GM18870 (cell line): Measurements from ENCODE around the gene CACNA2D4.
"Not testable (repeated sequence)": the region's sequence is repeated elsewhere in the genome, so short reads cannot be mapped to it uniquely, and the experiment has no call there.

Source experiments
- ATAC-seq: cut with Tn5 transposase; IDR thresholded peaks from one replicate; pipeline ENCODE4 v1.9.1; 2021; ENCODE audit warnings: moderate library complexity; ENCODE audit not compliant: unreplicated experiment

The CACNA2D4 gene, protein sequence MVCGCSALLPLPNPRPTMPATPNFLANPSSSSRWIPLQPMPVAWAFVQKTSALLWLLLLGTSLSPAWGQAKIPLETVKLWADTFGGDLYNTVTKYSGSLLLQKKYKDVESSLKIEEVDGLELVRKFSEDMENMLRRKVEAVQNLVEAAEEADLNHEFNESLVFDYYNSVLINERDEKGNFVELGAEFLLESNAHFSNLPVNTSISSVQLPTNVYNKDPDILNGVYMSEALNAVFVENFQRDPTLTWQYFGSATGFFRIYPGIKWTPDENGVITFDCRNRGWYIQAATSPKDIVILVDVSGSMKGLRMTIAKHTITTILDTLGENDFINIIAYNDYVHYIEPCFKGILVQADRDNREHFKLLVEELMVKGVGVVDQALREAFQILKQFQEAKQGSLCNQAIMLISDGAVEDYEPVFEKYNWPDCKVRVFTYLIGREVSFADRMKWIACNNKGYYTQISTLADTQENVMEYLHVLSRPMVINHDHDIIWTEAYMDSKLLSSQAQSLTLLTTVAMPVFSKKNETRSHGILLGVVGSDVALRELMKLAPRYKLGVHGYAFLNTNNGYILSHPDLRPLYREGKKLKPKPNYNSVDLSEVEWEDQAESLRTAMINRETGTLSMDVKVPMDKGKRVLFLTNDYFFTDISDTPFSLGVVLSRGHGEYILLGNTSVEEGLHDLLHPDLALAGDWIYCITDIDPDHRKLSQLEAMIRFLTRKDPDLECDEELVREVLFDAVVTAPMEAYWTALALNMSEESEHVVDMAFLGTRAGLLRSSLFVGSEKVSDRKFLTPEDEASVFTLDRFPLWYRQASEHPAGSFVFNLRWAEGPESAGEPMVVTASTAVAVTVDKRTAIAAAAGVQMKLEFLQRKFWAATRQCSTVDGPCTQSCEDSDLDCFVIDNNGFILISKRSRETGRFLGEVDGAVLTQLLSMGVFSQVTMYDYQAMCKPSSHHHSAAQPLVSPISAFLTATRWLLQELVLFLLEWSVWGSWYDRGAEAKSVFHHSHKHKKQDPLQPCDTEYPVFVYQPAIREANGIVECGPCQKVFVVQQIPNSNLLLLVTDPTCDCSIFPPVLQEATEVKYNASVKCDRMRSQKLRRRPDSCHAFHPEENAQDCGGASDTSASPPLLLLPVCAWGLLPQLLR

DNA sequence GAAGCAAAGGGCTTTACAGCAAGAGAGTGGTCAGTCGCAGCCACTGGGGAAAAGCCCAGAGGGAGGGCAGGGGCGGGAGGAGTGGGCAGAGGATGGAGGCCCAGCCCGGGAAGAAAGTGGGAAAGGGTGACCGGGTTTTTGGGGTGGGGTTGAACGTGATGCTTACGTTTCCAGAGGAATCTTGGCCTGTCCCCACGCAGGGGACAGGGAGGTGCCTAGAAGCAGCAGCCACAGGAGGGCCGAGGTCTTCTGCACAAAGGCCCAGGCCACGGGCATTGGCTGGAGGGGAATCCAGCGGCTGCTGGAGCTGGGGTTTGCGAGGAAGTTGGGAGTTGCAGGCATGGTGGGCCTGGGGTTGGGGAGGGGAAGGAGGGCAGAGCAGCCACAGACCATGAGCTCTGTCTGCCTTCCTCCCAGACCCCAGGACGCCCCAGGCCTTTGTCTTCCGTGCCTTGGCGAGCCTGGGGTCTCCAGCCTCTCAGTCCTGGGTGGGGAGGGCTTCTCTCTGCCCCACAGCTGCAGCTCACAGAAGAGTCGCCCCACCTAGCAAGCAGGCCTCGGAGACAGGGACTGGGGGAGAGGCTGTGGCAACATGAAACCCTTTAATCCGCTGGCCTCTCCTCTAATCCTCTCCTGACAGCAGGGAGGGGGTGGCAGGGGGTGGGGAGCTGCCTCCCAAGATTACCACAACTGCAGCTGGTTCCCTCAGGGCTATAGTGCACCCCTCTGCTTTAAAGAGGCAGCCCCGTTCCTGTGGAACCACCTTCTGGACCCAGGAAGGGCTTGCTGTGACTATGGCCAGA is at the start of gene CACNA2D4:
CACNA2D4 (minus strand) TSS at position 572 of the 803 bp plus-strand sequence; CDS start at position 393, 179 bp downstream.
- ATAC-seq, result no peak

DNA sequence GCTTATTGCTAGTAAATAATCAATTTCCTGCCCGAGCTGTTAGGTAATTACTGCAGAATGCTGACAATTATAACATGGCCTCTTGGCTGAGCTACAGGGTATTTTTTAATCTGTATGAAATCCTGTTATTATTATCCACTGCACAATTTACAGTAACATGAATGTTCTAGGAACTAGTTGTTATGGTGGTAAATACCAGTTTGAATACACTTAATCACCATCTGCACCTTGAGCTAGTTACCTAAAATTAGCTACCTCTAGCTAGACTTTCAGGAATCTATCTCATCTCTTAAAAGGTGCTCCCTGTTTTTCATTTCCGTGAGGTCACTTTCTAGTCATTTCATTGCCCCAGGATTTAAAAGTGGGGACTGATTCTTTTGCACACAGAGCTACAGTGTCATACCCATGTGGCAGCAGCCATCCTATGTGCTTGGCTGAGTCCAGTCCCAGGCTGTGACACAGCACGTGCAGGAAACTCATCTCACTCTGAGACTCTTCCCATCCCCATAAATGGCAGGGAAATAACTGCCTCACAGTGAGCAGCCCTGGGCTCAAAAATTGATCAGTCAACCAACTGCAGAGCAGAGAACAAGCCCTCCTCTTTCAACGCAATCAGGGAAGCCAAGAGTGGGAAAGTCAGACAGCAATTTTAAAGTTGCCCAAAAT is 48.2 kb upstream of the CACNA2D4 start:
- no peak for ATAC-seq

DNA sequence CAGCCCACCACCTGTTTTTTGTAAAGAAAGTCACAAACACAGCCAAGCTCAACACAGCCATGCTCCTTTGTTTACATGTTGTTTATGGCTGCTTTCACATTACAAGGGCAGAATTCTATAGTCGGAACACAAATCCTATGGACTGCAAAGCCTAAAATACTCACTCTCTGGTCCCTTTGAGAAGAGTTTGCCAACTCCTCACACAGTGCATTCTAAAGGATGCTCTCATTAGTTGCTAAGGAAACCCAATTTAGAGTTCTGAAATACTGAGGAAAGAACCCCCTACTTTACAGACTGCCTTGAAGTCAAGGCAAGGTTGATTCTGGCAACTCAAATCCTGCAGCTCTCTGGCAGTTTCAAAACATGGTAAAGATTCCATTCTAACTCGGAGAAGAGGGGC is 47.5 kb upstream of the CACNA2D4 start:
- ATAC-seq, result no peak

DNA sequence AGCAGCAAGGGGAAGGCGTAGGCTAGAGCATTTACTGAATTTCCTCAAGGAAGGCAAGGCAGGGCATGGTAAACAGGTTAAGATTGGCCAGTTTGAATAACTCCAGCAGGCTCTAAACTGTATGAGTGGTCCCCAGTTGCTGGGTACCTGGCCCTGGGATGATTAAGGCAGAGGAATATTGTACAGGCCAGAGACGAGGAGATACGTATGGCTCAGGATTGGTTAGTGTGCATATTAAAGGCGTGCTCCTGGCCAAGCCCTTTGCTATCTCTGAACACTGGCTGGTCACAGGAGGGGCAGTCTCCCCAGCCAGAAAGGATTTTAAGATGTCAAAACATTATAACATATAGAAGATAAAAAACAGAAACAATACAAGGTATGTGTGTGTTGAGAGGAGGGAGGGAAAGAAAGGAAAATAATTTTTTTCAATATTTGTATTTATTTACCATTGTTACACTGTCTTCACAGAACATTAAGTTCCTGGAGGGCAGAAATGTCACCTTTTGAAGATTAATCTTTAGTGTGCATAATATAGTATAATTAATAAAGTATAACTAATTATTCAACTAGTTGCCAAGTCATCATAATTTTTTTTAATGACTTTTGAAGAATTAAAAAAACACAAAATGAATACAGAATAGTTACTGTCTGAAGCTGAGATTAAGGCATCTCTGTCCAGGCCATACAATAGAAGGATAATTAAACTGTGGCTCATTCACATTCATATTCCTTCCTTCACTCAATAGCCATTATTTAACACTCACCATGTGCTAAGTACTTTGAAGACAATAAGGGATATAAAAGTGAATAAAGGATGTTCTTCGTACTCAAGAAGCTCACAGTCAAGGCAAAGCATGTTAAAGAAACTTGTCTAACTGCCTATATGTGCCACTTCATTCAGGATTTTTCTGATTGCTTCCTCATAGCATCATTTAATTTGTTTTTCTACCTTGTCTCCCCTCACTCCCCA is 43.9 kb upstream of the CACNA2D4 start:
- ATAC-seq, result no peak

DNA sequence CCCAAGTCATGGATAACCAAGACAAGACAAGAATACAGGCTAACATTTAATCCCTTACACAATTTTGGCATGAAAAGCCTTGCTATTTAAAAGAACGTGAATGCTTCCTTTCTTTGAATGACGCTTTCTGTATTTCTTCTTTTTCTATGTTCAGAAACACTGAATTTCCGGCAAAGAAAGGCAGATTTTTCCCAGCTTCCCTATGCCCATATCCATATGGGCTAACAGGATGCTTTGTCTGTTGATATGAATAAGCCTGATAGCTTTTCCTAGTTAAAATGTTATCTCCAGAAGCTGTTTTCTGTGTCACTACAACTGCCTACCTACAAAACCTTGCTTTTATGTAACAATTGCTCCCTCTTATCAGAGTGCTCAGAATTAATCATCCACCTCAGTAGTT is 38.3 kb upstream of the CACNA2D4 start:
- no peak for ATAC-seq

DNA sequence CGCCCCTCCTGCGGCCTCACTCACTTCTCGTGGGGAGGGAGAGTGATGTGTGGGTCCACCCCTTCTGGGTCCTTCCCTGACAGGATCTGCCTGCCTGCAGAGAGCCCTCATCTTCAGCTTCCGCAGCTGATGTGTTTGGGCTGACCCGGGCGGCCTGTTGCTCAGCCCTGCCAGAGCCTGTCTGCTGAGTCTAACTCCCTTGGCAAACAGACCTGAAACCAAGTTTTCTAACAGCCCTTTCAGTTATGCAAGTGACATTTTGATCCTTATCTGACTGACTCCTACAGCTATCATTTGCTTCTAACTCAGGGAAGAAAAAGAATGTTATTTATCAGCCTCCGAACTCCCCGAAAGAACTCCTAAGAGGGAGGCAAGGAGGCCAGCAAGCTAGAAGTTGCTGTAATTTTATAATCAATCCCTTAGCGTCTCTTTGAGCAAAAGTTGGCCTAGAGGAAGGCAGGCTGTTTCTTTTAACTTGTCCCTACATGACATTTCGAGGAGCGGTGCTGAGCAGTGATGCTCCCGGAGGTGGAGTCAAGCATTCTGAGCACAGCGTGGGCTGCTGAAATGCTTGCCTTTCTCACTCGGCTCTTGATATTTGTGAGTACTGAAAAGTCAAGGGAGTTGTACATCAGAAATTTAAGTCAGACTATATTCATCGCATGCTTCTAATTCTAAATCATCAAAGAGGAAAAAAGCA is 31.5 kb upstream of the CACNA2D4 start:
- no peak for ATAC-seq

DNA sequence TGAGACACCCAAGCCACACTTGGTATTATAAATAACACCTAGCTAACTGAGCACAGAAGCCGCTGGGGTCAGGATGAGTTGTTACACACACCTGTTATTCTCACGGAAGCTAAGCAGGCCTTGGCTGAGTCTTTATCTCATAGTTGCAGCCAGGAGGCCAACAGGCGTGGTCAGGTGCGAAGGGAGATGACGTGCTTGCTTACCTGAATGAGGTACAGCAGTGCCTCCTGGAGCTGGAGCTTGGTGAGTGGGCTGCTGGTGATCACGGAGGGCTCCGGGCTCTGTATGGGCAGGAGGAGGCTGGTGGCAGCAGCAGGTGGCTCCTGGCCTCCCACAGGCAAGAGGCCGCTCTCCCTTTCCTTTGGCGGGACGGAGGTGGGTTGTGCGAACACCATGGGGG is 30.4 kb upstream of the CACNA2D4 start:
- ATAC-seq, result no peak

DNA sequence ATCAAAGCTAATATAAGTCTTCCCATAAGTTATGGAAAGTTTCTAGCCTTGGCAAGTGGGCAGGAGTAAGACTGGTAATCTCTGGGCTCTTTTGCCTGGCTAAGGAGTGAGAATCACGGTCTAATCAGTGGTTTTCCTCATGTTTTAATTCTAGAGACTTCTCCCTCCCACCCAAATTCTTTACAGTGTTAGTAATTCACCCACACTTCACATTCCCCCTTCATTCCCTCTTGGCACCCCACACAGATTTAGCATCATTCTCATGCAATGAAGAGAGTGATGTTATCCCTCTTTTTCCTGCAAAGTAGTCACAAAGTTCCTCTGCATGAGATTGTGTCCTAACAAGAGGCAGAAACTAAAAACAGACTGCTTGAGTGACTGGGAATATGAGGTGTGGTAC is 28.6 kb upstream of the CACNA2D4 start:
- ATAC-seq, result no peak

DNA sequence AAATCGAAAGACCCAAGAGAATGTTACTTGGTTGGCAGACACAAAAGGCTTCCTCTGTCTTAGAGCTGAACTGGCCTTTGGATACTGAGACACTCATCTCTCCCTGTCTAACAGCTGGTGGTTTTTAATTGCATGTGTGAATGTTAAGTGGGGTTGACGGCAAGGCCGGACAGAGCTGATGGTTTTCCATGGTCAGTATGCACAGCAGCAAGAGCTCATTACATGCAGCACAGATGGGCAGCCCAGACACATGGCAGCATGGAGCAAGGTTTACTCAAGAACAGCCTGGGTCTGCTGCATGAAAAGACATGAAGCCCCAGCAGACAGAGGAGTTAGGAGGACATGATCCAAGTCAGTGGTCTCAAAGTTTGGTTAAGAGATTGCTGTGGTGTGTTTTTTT is 27.8 kb upstream of the CACNA2D4 start:
- no peak for ATAC-seq

DNA sequence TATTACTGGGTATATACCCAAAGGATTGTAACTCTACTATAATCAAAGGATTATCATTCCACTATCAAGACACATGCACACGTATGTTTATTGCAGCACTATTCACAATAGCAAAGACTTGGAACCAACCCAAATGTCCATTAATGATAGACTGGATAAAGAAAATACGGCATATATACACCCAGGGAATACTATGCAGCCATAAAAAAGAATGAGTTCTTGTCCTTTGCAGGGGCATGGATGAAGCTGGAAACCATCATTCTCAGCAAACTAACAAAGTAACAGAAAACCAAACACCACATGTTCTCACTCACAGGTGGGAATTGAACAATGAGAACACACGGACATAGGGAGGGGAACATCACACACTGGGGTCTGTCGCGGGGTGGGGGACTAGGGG is 27.1 kb upstream of the CACNA2D4 start:
- not testable (repeated sequence) for ATAC-seq

DNA sequence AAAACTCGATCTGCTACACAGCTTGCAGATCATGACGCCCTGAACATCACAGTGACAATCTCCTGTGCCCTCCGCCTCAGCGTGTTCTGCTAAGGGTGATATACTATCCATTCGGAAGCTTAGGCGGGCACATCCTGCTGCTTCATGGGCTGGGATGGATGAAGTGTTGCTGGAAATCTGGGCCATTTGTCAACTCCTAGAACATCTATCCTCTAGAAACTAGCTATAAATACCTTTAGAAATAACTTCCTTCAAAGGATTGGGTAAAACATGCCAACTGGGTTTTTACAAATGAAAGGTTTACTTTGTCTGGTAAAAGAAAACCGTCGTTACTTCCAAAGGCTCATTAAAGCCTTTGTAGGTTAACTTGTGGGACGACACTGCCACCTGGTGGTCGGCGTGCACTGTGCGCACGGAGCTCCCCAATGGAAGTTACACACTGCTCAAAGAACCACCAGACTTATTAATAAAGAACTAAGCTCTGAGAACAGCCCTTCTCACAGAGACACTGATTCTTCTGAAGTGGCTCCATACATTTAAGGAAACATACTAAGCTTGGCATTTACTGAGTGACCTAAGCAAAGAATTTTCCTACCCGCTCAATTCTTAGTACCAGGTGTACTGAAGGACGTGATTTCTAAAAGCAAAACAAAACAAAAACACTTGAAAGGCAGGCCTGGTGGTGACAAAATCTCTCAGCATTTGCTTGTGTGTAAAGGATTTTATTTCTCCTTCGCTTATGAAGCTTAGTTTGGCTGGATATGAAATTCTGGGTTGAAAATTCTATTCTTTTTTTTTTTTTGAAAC is 21.6 kb upstream of the CACNA2D4 start:
- no peak for ATAC-seq

DNA sequence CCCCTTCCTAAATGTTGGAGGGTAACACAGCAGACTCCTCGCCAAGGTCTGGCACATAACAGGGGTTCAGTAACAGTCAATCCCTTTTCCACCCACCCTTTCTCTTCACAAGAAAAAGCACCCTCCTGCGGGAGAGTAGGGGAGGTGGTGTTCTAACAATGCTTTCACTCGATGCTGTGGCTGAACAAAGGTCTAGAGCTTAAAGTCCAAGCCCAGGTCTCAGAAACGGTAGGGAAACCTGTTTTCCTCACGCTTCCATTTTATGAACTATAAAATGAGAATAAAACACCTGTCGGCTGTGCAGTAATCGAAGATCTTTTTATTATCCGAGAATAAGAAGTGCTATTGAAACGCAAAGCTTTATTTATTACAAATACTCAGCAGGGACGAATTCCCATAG is 20.9 kb upstream of the CACNA2D4 start:
- no peak for ATAC-seq

DNA sequence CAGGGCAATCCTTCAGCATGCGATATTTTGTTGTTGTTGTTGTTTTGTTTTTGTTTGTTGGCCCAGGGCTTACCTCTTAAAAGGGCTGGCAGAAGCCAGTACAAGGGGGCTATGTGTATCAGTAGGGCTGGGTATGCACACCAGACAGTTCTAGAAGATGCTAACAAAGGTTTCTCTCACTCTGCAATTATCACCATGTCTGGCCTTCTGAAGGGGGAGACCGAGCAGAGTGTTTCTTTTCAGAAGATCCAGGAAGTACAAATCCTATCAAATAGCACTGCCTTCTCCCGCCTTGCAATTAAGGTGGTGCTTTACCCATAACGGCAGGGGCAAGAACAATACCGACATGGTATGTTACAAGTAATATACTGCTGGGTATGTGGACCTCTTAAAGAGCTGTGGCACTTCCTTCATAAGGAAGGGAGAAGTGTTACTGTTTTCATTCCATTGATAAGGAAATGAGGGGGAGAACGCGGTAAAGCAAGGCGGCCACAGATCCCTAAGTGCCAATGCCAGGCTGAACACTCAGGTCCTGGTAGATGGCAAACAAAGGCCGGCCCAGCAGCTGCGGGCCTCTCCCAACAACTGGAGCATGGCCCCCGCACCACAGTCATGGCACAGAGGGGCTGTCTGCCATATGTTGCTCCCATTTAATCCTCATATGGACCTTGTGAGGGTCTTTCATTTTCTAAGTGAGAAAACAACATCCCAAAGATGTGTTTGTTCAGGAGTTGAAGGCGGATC is 19.2 kb upstream of the CACNA2D4 start:
- ATAC-seq, result no peak

DNA sequence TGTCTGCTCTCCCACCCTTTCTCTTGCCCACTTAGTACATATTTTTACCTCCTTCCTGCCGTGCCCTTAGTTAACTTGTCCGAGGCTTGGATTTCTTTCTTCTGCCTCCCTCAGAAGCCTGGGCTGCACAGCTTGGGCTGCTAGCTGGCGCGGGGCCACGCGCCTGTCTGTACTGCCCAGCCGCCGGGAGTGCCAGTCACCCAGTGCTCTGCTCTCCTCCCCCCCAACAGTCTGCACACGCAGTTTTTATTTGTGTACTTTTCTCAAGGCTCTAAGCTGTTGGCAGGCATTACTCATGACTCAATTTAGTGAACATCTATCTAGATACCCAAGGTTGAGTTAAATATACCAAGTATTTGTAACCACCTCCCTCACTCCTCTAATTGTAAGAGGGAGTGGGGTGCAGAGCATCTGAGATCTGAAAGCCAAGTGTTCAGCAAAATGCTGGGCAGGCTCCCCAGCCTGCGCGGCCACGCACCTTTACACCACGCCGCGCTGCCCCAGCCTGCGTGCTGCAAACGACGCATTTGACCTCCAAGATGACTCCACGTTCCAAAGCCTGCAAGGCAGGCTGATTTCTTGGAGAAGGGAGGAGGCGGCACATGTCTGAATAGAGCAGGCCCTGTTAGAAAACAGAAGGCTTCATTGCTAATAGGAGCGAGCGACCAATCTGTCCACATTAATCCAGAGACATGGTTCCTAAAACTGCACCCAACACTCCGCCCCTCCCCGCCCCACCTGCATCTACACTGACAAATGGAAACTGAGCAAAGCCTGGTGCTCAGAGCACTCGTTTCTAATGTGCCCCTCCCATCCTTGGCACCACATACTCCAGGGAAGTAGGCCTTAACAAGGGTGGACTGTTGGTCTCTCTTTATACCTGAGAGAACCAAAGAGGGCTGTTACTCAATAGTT is 18.2 kb upstream of the CACNA2D4 start:
- no peak for ATAC-seq

DNA sequence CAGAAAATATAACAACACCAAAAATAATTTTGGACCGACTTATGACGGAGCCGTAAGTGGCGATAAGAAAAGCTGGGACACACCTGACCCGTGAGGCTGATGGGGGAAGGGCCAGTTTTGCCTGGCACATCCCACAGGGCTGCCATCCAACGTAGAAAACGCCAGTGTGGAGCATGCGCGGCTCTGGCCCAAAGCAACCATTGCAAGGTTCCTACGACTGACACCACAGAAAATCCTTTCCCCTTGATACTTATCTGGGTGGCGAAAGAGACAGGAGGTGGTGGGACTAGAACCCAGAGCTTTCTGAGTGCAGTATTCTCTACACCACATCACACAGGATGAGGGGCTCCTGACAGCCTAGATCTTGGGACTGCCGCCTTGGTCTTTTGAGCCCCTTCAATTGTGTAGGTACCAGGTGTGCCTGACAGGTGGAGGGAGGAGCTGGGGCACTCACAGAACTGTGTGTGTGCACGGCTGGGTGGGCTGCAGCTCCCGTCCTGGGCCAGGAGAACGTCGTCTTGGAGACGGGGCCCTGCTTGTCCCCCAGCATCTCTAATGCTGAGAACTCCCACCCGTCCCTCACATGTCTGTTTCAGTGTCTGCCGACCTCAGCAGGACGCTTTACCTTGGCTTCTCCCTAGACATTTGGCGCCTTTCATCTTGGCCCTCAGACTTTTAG is 17.4 kb upstream of the CACNA2D4 start:
- ATAC-seq, result no peak
